Measurements from ENCODE around the gene APOL1.

DNA sequence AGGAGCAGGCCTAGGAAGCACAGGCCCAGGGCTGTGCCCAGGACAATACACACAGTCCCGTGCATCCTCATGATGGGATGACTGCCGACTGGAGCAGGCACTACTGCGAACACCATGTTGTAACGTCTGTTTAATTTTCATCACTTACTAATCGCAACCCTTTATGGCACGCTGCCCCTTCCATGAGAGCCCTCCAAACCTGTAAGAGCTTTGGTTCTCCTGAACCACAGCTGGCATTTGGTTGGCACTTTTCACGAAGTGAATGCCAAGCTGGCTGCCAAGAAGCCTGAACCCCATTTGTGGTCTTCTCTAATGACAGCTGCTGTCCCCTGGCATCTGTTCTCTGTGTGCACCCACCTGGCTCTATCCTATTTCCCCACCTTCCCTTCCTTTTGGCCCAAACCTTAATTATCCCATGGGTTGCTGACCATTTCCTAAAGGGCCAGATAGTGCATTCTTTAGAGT is 36.5 kb downstream of the APOL1 start:
- TF ChIP-seq POLR2A (IDR thresholded peaks at IDR 0.05; ENCODE audit: low read length) (no peak), GATA1 (IDR thresholded peaks at IDR 0.05; ENCODE audit: low read depth, low read length) (no peak)
